Thymus (tissue), 11 donors: Measurements from ENCODE around the gene EIF5AL1. TPM values are rescaled to one million over a fixed set of nuclear protein-coding genes. Genes with fewer than 3 reads are reported as not detected.
A peak's percentile ranks its signal among the peaks of the same experiment; 100 is the strongest.
"Not testable (repeated sequence)": the region's sequence is repeated elsewhere in the genome, so short reads cannot be mapped to it uniquely, and the experiment has no call there.

Source experiments
- DNase-seq, 9 donors: peaks; one replicate each; pipeline ENCODE4 v3.0.0-alpha.2; 2013; ENCODE audit warnings: low spot score in 9 of 9, low read depth in 6 of 9, missing footprints in 1 of 9
- H3K27ac ChIP-seq, 2 donors: one replicate each; pipeline ENCODE4 v1.5.1; 2013; ENCODE audit warnings: control low read depth in 1 of 2, low read depth in 1 of 2, low read length in 1 of 2, mild to moderate bottlenecking in 1 of 2, moderate library complexity in 1 of 2
- H3K27me3 ChIP-seq, 2 donors: one replicate each; pipeline ENCODE4 v1.5.1; 2013; ENCODE audit warnings: low read length in 1 of 2; ENCODE audit not compliant: control insufficient read depth in 2 of 2, insufficient read depth in 1 of 2
- H3K36me3 ChIP-seq, 2 donors: one replicate each; pipeline ENCODE4 v1.5.1; 2013; ENCODE audit warnings: low read length in 1 of 2, mild to moderate bottlenecking in 1 of 2, moderate library complexity in 1 of 2; ENCODE audit not compliant: control insufficient read depth in 2 of 2, insufficient read depth in 2 of 2
- H3K4me1 ChIP-seq, 2 donors: one replicate each; pipeline ENCODE4 v1.5.1; 2013; ENCODE audit warnings: low read length in 2 of 2; ENCODE audit not compliant: control insufficient read depth in 2 of 2, insufficient read depth in 2 of 2
- H3K4me3 ChIP-seq, 2 donors: one replicate each; pipeline ENCODE4 v1.5.1; 2013; ENCODE audit warnings: low read length in 2 of 2, control low read depth in 1 of 2, mild to moderate bottlenecking in 1 of 2
- H3K9me3 ChIP-seq, 2 donors: one replicate each; pipeline ENCODE4 v1.5.1; 2013; ENCODE audit warnings: low read length in 1 of 2, mild to moderate bottlenecking in 1 of 2; ENCODE audit not compliant: control insufficient read depth in 2 of 2, insufficient read depth in 1 of 2
- WGBS: extraction: QIAGEN DNeasy Blood & Tissue Kit; methylation state at CpG from one replicate; pipeline ENCODE4 v1.1.7; 2013; 5-methylcytosine and 5-hydroxymethylcytosine counted together
- polyA plus RNA-seq: library from polyadenylated mRNA; stranded (reverse); fragments of 200-250 nt; gene quantifications from one replicate; pipeline ENCODE4 v1.2.3, GENCODE V29; 2013
- total RNA-seq: library from RNA; stranded (reverse); fragments of 120-200 nt; gene quantifications from one replicate; pipeline ENCODE4 v1.2.4, GENCODE V29; 2013
- donor health status: healthy.

The EIF5AL1 gene
- total and polyA plus RNA-seq, 2 donors: 0.28 to 0.39 TPM

- H3K4me3 ChIP-seq, DNase-seq, H3K27me3 ChIP-seq: not testable (repeated sequence)
These were observed 44.6 kb downstream of the EIF5AL1 start for GRCh38 chr10:79556961-79557360.

GRCh38 chr10:79559726-79560125 is 47.4 kb downstream of the EIF5AL1 start:
- Histone ChIP-seq H3K4me3 (no peak overlapping the region), H3K27me3 (peaks cover 0 to 7% of the 10 kb centered on the region in 2 donors), H3K36me3 (no peaks in the 10 kb centered on the region), H3K27ac (no peak overlapping the region), H3K9me3 (no peaks in the 10 kb centered on the region), H3K4me1 (no peaks in the 10 kb centered on the region)
- WGBS: 92% methylated on average over 2 of the region's 2 CpGs
- DNase-seq: no peak

More at GRCh38 chr10:79556961-79557360, 44.6 kb downstream of the EIF5AL1 start:
- WGBS: 93% methylated on average over 3 of the region's 3 CpGs
- not testable (repeated sequence) for H3K9me3 ChIP-seq, H3K27ac ChIP-seq, H3K36me3 ChIP-seq, H3K4me1 ChIP-seq

GRCh38 chr10:79560160-79560709 is 47.9 kb downstream of the EIF5AL1 start, which contains the start of gene SFTPA2:
Gene SFTPA2, minus strand, starts transcription at chr10:79560407. Its CDS starts 924 bp downstream, at chr10:79559483.
- WGBS: 76% methylated on average over 1 of the region's 1 CpG
- H3K27me3 ChIP-seq: peaks cover 0 to 9% of the 10 kb centered on the region in 2 donors
- no peak within 1 kb of the TSS for H3K4me3 ChIP-seq
- DNase-seq: no peak
- H3K36me3 ChIP-seq: no peaks in the 10 kb centered on the region
- H3K4me1 ChIP-seq: no peaks in the 10 kb centered on the region
- no peaks in the 10 kb centered on the region for H3K9me3 ChIP-seq
- H3K27ac ChIP-seq: no peak within 1 kb of the TSS

GRCh38 chr10:79561257-79561656 is 48.9 kb downstream of the EIF5AL1 start:
- Histone ChIP-seq H3K27me3 (peaks cover 0 to 9% of the 10 kb centered on the region in 2 donors), H3K27ac (no peak overlapping the region), H3K4me1 (no peaks in the 10 kb centered on the region), H3K9me3 (no peaks in the 10 kb centered on the region), H3K36me3 (no peaks in the 10 kb centered on the region), H3K4me3 (no peak overlapping the region)
- 96% methylated on average over 3 of the region's 3 CpGs for WGBS
- no peak for DNase-seq

GRCh38 chr10:79562135-79562756 is 49.9 kb downstream of the EIF5AL1 start:
- H3K36me3 ChIP-seq: no peaks in the 10 kb centered on the region
- H3K27me3 ChIP-seq: peaks cover 0 to 9% of the 10 kb centered on the region in 2 donors
- DNase-seq: peak in 7 of 9 donors; percentile 27 to 65 (median 41)
- 23% methylated on average over 17 of the region's 17 CpGs for WGBS
- H3K4me1 ChIP-seq: no peaks in the 10 kb centered on the region
- H3K4me3 ChIP-seq: no peak overlapping the region
- H3K9me3 ChIP-seq: no peaks in the 10 kb centered on the region
- H3K27ac ChIP-seq: no peak overlapping the region

GRCh38 chr10:79563426-79563825 is 51.1 kb downstream of the EIF5AL1 start:
- H3K4me1 ChIP-seq: no peaks in the 10 kb centered on the region
- H3K27me3 ChIP-seq: peaks cover 0 to 9% of the 10 kb centered on the region in 2 donors
- H3K4me3 ChIP-seq: no peak overlapping the region
- 94% methylated on average over 4 of the region's 4 CpGs for WGBS
- no peaks in the 10 kb centered on the region for H3K36me3 ChIP-seq
- no peak overlapping the region for H3K27ac ChIP-seq
- DNase-seq: no peak
- H3K9me3 ChIP-seq: no peaks in the 10 kb centered on the region

Other genes starting within 250 kb of the EIF5AL1 start
- gene PPIF, start 165.1 kb upstream of the EIF5AL1 start, total RNA-seq: 13.6 TPM
- 34.9 TPM for gene PPIF, start 165.1 kb upstream of the EIF5AL1 start, polyA plus RNA-seq
- gene ZCCHC24, start 66.9 kb upstream of the EIF5AL1 start, total RNA-seq: 1.2 TPM
- gene ZCCHC24, start 66.9 kb upstream of the EIF5AL1 start, polyA plus RNA-seq: 5.4 TPM
- gene SFTPA2, start 47.9 kb downstream of the EIF5AL1 start, total RNA-seq: 2.3 TPM
- gene SFTPA2, start 47.9 kb downstream of the EIF5AL1 start, polyA plus RNA-seq: 14.6 TPM
- 1.4 TPM for gene SFTPA1, start 98.4 kb downstream of the EIF5AL1 start, total RNA-seq
- gene SFTPA1, start 98.4 kb downstream of the EIF5AL1 start, polyA plus RNA-seq: 6.4 TPM
- 0.61 TPM for gene NUTM2B, start 190.7 kb downstream of the EIF5AL1 start, total RNA-seq
- gene NUTM2B, start 190.7 kb downstream of the EIF5AL1 start, polyA plus RNA-seq: 0.09 TPM